Bronchial epithelial cell (primary cell): ENCODE data around the gene RGS18. TPM values are rescaled to one million over a fixed set of nuclear protein-coding genes. Genes with fewer than 3 reads are reported as not detected.
A peak's percentile ranks its signal among the peaks of the same experiment; 100 is the strongest.

Experiments used
- DNase-seq: peaks from one replicate; pipeline ENCODE4 v3.0.0-alpha.2; 2010; ENCODE audit warnings: low read depth
- FAIRE-seq: peaks from 2 replicates; lab custom pipeline; 2011; peaks lifted over from hg19 to GRCh38; lab: Jason Lieb, UNC
- H3K27me3 ChIP-seq: 2 replicates; pipeline ENCODE4 v1.5.1; 2011; ENCODE audit warnings: low read length; ENCODE audit not compliant: control insufficient read depth, insufficient read depth
- H3K36me3 ChIP-seq: 2 replicates; pipeline ENCODE4 v1.5.1; 2011; ENCODE audit warnings: low read length; ENCODE audit not compliant: control insufficient read depth, insufficient read depth
- H3K4me3 ChIP-seq: 2 replicates; pipeline ENCODE4 v1.5.1; 2011; ENCODE audit warnings: mild to moderate bottlenecking, low read depth, low read length, control low read depth
- CTCF ChIP-seq: IDR thresholded peaks from 2 replicates; pipeline ENCODE4 v1.5.1; 2011; ENCODE audit warnings: mild to moderate bottlenecking, moderate library complexity, low read length, control low read depth, inconsistent platforms; ENCODE audit not compliant: insufficient read depth, severe bottlenecking
- total RNA-seq: library from RNA; depleted of rRNA; stranded (reverse); fragments of >200 nt; gene quantifications from 2 replicates; pipeline ENCODE4 v1.2.1, GENCODE V29; 2014

The RGS18 gene
- total RNA-seq, 1 donor from 2014 or later, result not detected

- H3K27me3 ChIP-seq, result no peaks in the 10 kb centered on the region
- FAIRE-seq (no peak), DNase-seq (peak; percentile 68)
- no peak overlapping the region for H3K4me3 ChIP-seq
- H3K36me3 ChIP-seq, result no peaks in the 10 kb centered on the region
- no peak for TF ChIP-seq CTCF
These were observed 24.8 kb upstream of the RGS18 start for GRCh38 chr1:192133350-192133926.

- TF ChIP-seq CTCF, result no peak
- Histone ChIP-seq H3K36me3 (no peaks in the 10 kb centered on the region), H3K27me3 (no peaks in the 10 kb centered on the region), H3K4me3 (no peak overlapping the region)
- no peak for FAIRE-seq
- no peak for DNase-seq
These were observed 17.9 kb upstream of the RGS18 start for GRCh38 chr1:192140382-192140781.

- DNase-seq, result no peak
- no peak for TF ChIP-seq CTCF
- FAIRE-seq, result no peak
- H3K4me3 ChIP-seq, result no peak overlapping the region
- no peaks in the 10 kb centered on the region for H3K36me3 ChIP-seq
- H3K27me3 ChIP-seq, result no peaks in the 10 kb centered on the region
These were observed 11.0 kb upstream of the RGS18 start for GRCh38 chr1:192147221-192147620.

GRCh38 chr1:192147696-192148095 is 10.6 kb upstream of the RGS18 start:
- peak; percentile 47 for DNase-seq
- Histone ChIP-seq H3K4me3 (no peak overlapping the region), H3K27me3 (no peaks in the 10 kb centered on the region), H3K36me3 (no peaks in the 10 kb centered on the region)
- TF ChIP-seq CTCF, result no peak
- no peak for FAIRE-seq

GRCh38 chr1:192151176-192151575 is 7.1 kb upstream of the RGS18 start:
- no peak for TF ChIP-seq CTCF
- Histone ChIP-seq H3K27me3 (no peaks in the 10 kb centered on the region), H3K36me3 (no peaks in the 10 kb centered on the region), H3K4me3 (no peak overlapping the region)
- FAIRE-seq (no peak), DNase-seq (no peak)

GRCh38 chr1:192153276-192153675 is 5.0 kb upstream of the RGS18 start:
- DNase-seq, result no peak
- no peak for FAIRE-seq
- no peak for TF ChIP-seq CTCF
- no peaks in the 10 kb centered on the region for H3K36me3 ChIP-seq
- H3K4me3 ChIP-seq, result no peak overlapping the region
- no peaks in the 10 kb centered on the region for H3K27me3 ChIP-seq
